NCI-H1417 (cell line): ENCODE results near the gene BLTP1.

Experiments
- DNase-seq, 3 experiments: peaks; one replicate each; lab custom pipeline; 2025; lab: John Stamatoyannopoulos, UW

The BLTP1 gene

GRCh38 chr4:122167369-122167768, 15.2 kb downstream of the BLTP1 start:
- DNase-seq: no peak

GRCh38 chr4:122170775-122171174, 18.6 kb downstream of the BLTP1 start:
- no peak for DNase-seq

DNA sequence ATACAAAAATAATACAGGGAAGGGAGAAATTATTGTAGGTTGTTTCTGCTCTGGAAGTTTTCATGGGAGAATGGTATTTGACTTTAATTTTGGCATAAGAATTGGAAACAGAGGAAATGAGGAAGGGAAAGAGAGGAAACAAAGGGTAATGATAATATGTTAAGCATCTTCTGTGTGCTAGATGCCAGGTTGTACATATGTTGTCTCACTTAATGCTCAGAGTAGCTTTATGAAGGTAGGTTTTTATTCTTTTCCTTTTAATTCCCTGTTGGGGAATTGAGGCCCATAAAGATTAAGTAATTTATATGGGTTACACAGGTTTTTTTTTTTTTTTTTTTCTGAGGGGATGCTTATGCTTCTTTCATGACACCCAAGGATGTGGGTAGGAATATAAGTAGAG, 19.2 kb downstream of the BLTP1 start:
- DNase-seq: no peak

DNA sequence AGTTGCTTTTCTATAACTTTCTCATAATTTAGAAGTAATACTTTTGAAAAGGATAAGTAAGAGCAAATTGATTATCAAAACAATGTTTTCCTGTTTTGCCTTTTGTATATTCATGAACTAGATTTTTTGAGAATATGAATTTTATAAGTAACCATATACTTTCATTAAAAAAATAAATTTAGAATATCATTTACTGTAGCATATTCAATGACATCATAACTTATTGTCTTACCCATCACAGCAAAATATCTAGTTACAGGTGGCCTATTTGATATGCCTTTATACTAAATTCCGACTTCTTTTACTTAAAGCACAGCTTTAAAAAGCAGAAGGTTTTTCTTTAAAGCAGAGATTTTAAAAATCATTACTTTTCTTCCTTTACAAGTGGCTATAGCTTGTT, 20.1 kb downstream of the BLTP1 start:
- DNase-seq: no peak

GRCh38 chr4:122178961-122179360, 26.8 kb downstream of the BLTP1 start:
- no peak for DNase-seq

GRCh38 chr4:122195718-122196117, 43.6 kb downstream of the BLTP1 start:
- DNase-seq: no peak
